ENCODE results near the gene STAT3. TPM values are rescaled to one million over a fixed set of nuclear protein-coding genes. Genes with fewer than 3 reads are reported as not detected.
A peak's percentile ranks its signal among the peaks of the same experiment; 100 is the strongest.

STAT3 gene
- total and polyA plus RNA-seq, 9 of the 15 experiments (the other 6 are each of a cell fraction or from before 2014, with no cell fraction given): 90.0 to 179 (median 114) TPM

DNA sequence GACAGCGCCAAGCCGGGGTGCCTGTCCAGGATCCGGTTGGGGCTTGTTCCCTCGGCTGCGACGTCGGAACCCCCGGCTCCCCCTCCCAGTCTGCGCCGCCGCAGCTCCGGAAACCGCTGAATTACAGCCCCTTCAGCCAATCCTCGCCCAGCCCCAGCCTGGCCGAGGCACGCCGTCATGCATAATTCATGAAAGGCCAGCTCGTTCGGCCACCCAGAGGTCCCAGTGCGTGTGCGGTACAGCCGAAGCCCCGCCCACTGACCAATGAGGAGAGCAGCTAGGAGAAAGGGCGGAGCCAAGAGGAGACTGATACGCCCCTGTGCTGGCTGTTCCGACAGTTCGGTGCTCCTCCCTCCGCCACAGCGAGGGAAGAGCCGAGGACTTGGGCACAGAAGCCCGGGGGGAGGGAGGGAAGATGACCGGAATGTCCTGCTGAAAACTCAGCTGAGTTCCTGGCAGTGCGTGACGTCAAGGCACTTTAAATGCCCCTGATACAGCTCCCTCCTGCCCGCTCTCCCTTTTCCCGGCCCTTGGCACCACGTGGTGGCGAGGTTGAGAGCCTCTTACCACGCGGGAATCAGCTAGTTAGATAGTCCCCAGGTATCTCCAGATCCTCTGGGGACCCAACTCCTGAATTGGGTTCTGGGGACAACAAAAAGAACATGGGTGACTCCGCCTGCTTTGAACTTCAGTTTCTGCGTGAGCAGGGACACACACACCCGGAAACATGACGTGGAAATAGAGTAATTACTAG lies at the start of gene STAT3 (continued):
- TF ChIP-seq, protein P1, sequence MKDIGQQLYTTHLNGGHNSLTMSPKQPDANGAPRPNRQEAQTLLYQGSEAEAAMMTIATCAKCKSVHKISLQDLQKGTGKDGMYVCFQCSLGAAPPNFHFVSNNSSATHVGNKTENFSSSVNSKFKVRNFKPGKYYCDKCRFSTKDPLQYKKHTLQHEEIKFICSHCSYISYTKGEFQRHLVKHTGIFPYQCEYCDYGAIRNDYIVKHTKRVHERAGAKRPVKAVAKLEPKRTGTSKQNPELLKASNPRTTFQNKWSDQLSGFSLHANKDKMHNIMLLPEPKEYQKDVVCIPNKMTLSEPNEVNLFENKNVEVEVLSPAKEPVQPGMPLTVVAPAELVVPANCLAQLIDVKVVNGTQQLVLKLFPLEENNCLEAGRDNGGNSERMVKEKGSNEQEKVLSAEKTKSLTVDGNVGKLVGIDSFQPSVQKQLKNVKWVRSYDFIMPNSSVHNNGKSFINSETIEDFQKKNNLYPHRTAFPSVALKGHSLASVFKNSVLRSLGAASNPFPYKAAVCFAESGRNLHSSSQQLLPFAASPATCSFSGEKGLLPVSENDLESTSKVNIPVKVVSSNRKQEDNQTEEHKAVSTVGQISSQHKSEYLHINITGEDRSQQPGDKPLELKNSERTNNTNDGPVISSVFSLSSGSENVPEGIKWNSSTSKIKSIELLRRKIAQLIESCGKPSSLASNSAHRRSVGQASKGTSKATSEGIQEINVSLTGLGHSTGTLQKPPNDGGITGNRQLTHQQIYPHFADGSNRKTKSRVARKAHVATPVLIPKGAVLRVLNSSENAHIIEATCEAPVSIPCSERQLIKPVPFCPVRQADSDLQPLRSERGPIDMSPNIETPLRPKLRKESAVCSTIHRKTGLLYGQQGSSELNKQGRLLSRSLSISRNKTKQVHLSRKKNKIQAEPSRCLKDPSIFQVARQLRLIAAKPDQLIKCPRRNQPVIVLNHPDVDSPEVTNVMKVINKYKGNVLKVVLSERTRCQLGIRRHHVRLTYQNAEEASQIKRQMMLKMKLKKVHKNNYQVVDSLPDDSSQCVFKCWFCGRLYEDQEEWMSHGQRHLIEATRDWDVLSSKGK (CRISPR knock-in tag; IDR thresholded peaks at IDR 0.05): no peak
- peak; percentile 34; the same call in 1 of the 2 replicates for TF ChIP-seq SIN3B (IDR thresholded peaks at IDR 0.05; ENCODE audit: low read depth)
- TF ChIP-seq, protein P2, sequence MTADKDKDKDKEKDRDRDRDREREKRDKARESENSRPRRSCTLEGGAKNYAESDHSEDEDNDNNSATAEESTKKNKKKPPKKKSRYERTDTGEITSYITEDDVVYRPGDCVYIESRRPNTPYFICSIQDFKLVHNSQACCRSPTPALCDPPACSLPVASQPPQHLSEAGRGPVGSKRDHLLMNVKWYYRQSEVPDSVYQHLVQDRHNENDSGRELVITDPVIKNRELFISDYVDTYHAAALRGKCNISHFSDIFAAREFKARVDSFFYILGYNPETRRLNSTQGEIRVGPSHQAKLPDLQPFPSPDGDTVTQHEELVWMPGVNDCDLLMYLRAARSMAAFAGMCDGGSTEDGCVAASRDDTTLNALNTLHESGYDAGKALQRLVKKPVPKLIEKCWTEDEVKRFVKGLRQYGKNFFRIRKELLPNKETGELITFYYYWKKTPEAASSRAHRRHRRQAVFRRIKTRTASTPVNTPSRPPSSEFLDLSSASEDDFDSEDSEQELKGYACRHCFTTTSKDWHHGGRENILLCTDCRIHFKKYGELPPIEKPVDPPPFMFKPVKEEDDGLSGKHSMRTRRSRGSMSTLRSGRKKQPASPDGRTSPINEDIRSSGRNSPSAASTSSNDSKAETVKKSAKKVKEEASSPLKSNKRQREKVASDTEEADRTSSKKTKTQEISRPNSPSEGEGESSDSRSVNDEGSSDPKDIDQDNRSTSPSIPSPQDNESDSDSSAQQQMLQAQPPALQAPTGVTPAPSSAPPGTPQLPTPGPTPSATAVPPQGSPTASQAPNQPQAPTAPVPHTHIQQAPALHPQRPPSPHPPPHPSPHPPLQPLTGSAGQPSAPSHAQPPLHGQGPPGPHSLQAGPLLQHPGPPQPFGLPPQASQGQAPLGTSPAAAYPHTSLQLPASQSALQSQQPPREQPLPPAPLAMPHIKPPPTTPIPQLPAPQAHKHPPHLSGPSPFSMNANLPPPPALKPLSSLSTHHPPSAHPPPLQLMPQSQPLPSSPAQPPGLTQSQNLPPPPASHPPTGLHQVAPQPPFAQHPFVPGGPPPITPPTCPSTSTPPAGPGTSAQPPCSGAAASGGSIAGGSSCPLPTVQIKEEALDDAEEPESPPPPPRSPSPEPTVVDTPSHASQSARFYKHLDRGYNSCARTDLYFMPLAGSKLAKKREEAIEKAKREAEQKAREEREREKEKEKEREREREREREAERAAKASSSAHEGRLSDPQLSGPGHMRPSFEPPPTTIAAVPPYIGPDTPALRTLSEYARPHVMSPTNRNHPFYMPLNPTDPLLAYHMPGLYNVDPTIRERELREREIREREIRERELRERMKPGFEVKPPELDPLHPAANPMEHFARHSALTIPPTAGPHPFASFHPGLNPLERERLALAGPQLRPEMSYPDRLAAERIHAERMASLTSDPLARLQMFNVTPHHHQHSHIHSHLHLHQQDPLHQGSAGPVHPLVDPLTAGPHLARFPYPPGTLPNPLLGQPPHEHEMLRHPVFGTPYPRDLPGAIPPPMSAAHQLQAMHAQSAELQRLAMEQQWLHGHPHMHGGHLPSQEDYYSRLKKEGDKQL (CRISPR knock-in tag; IDR thresholded peaks at IDR 0.05; ENCODE audit: borderline replicate concordance): no peak
- TF ChIP-seq SMAD4 (CRISPR knock-in tag; conservative IDR thresholded peaks at IDR 0.05): peak; percentile 63; the same call in 1 of the 2 replicates
- no peak for TF ChIP-seq U2AF1 (optimal IDR thresholded peaks at IDR 0.05; ENCODE audit: low read depth, low read length)
- TF ChIP-seq ZNF175 (CRISPR knock-in tag; IDR thresholded peaks at IDR 0.05; ENCODE audit: low read depth): 0 out of 2 replicates have a peak, but pooled peaks have one; percentile 52
- TF ChIP-seq, protein P3, sequence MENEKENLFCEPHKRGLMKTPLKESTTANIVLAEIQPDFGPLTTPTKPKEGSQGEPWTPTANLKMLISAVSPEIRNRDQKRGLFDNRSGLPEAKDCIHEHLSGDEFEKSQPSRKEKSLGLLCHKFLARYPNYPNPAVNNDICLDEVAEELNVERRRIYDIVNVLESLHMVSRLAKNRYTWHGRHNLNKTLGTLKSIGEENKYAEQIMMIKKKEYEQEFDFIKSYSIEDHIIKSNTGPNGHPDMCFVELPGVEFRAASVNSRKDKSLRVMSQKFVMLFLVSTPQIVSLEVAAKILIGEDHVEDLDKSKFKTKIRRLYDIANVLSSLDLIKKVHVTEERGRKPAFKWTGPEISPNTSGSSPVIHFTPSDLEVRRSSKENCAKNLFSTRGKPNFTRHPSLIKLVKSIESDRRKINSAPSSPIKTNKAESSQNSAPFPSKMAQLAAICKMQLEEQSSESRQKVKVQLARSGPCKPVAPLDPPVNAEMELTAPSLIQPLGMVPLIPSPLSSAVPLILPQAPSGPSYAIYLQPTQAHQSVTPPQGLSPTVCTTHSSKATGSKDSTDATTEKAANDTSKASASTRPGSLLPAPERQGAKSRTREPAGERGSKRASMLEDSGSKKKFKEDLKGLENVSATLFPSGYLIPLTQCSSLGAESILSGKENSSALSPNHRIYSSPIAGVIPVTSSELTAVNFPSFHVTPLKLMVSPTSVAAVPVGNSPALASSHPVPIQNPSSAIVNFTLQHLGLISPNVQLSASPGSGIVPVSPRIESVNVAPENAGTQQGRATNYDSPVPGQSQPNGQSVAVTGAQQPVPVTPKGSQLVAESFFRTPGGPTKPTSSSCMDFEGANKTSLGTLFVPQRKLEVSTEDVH (IDR thresholded peaks at IDR 0.05; ENCODE audit: low read depth, partially characterized antibody): peak; percentile 54
- TF ChIP-seq ZNF785 (CRISPR knock-in tag; IDR thresholded peaks at IDR 0.05): no peak
- TF ChIP-seq SRSF9 (IDR thresholded peaks at IDR 0.05; ENCODE audit: borderline replicate concordance, low read depth, low read length): no peak
- peak; percentile 18; the same call in 1 of the 2 replicates for TF ChIP-seq ETV1 (tag; conservative IDR thresholded peaks at IDR 0.05; ENCODE audit: low read depth)
- no peak for TF ChIP-seq TGIF2 (CRISPR knock-in tag; IDR thresholded peaks at IDR 0.05)
- TF ChIP-seq TAF9B (IDR thresholded peaks at IDR 0.05; ENCODE audit: partially characterized antibody): peak; percentile 87
- no peak for TF ChIP-seq ZNF217 (CRISPR knock-in tag; IDR thresholded peaks at IDR 0.05)
- peak in 1 of 2 experiments; percentile 68; a peak in 1 of 4 replicates for TF ChIP-seq KDM4B (IDR thresholded peaks at IDR 0.05; ENCODE audit: borderline replicate concordance in 2 of 2, low read depth in 1 of 2)
- 0 out of 2 replicates have a peak, but pooled peaks have one; percentile 31 for TF ChIP-seq FOSL1 (tag; conservative IDR thresholded peaks at IDR 0.05)
